Breast epithelium (tissue), 4 donors: Measurements from ENCODE around the gene SLC17A7. TPM values are rescaled to one million over a fixed set of nuclear protein-coding genes. Genes with fewer than 3 reads are reported as not detected.

ENCODE experiments used
- DNase-seq, 2 donors: peaks; one replicate each; pipeline ENCODE4 v3.0.0-alpha.2; 2019; ENCODE audit warnings: low spot score in 2 of 2
- H3K27ac ChIP-seq, 2 donors: fragments of 200-600 bp; sonication (generic) in 1 of 2; one replicate each; pipeline ENCODE4 v1.5.1; 2016 to 2019; ENCODE audit warnings: mild to moderate bottlenecking in 1 of 2
- H3K27me3 ChIP-seq, 2 donors: fragments of 200-600 bp; sonication (generic) in 1 of 2; one replicate each; pipeline versions ENCODE4 v1.5.1 to v1.6.0; 2017 to 2019; ENCODE audit warnings: control low read depth in 1 of 2, mild to moderate bottlenecking in 1 of 2
- H3K36me3 ChIP-seq: fragments of 200-600 bp; one replicate; pipeline ENCODE4 v1.5.1; 2019
- H3K4me1 ChIP-seq, 2 donors: fragments of 200-600 bp; sonication (generic); one replicate each; pipeline ENCODE4 v1.5.1; 2016 to 2019; ENCODE audit warnings: control low read depth in 1 of 2
- H3K4me3 ChIP-seq, 3 donors: fragments of 200-600 bp; sonication (generic); 1 replicate in 2 of 3; 2 replicates in 1 of 3; pipeline ENCODE4 v1.5.1; 2016 to 2019; ENCODE audit warnings: mild to moderate bottlenecking in 3 of 3, moderate library complexity in 2 of 3
- H3K9me3 ChIP-seq, 2 donors: fragments of 200-600 bp; sonication (generic) in 1 of 2; one replicate each; pipeline ENCODE4 v1.5.1; 2016 to 2019; ENCODE audit warnings: control low read depth in 1 of 2
- POLR2A ChIP-seq: fragments of 450-650 bp; IDR thresholded peaks from one replicate; pipeline ENCODE4 v1.6.1; 2016; ENCODE audit warnings: antibody characterized with exemption, mild to moderate bottlenecking, moderate library complexity
- POLR2AphosphoS5 ChIP-seq, 3 donors: sonication (generic); formaldehyde crosslinking; IDR thresholded peaks; one replicate each; pipeline ENCODE4 v1.6.1; 2017; ENCODE audit warnings: antibody characterized with exemption in 3 of 3
- intact Hi-C: fragments of 100-400 bp; cut with DNase I; formaldehyde crosslinking; loops from one replicate; pipeline ENCODE4 v1.15.1; 2023; ENCODE audit warnings: low total_unique reads
- total RNA-seq, 3 donors: library from RNA; depleted of rRNA; stranded (reverse); fragments of >200 nt; gene quantifications; one replicate each; pipeline ENCODE4 v1.1.0, GENCODE V29; 2016
- TF ChIP-seq, protein P1 (sequence below), 3 donors: fragments of 450-650 bp; IDR thresholded peaks; one replicate each; pipeline ENCODE4 v1.5.1; 2016 to 2017; ENCODE audit warnings: antibody characterized with exemption in 3 of 3, mild to moderate bottlenecking in 3 of 3, moderate library complexity in 3 of 3

The SLC17A7 gene
- total RNA-seq, 3 donors from 2014 or later, result 0.44 to 4.3 (median 0.98) TPM

DNA sequence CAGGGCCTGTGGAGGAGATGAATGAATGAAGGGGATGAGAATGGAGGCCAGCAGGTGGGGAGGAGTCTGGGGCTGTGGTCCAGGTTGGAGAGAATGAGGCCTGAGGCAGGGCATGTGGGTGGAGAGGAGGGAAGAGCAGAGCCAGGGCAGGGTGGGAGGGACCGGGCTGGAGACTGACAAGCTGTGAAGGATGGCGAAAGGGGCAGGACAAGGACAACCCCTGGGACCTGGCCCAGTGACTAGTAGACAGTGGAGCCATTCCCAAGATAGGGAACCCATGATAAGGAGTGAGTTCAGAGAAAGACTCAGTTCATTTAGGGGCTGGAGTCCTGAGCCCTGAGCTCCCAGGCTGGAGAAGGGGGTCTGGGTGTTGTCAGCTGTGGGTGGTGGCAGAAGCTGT is 21.1 kb downstream of the SLC17A7 start:
- no peaks in the 10 kb centered on the region for H3K9me3 ChIP-seq
- TF ChIP-seq POLR2AphosphoS5 (IDR thresholded peaks at IDR 0.05), result no peak
- TF ChIP-seq, protein P1, sequence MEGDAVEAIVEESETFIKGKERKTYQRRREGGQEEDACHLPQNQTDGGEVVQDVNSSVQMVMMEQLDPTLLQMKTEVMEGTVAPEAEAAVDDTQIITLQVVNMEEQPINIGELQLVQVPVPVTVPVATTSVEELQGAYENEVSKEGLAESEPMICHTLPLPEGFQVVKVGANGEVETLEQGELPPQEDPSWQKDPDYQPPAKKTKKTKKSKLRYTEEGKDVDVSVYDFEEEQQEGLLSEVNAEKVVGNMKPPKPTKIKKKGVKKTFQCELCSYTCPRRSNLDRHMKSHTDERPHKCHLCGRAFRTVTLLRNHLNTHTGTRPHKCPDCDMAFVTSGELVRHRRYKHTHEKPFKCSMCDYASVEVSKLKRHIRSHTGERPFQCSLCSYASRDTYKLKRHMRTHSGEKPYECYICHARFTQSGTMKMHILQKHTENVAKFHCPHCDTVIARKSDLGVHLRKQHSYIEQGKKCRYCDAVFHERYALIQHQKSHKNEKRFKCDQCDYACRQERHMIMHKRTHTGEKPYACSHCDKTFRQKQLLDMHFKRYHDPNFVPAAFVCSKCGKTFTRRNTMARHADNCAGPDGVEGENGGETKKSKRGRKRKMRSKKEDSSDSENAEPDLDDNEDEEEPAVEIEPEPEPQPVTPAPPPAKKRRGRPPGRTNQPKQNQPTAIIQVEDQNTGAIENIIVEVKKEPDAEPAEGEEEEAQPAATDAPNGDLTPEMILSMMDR (IDR thresholded peaks at IDR 0.05), result no peak
- TF ChIP-seq POLR2A, result no peak
- H3K4me3 ChIP-seq, result no peak overlapping the region
- H3K4me1 ChIP-seq, result peaks cover 0 to 8% of the 10 kb centered on the region in 2 donors
- peaks cover 9 to 56% of the 10 kb centered on the region in 2 donors for H3K27me3 ChIP-seq
- no peak overlapping the region for H3K27ac ChIP-seq
- no peak for DNase-seq
- intact Hi-C loops, result no loop called here
- H3K36me3 ChIP-seq, result no peaks in the 10 kb centered on the region

DNA sequence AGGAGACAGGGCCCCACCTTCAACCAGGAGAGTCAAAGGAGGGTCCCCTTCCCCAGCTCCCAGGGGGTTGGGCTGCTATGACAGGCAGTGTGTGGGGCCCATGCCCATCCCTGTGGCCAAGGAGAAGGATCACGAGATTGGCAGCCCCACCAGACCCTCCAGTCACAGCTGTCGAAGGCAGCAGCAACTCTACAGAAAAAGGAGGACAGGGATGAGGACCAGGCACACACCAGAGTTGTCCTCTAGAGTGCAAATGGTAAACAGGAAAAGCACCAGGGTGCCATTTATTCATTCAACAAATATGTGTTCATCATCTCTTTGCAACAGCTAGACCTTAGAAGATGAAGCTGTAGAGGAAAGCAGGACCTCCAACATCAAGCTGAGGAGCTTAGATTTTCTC is 22.2 kb downstream of the SLC17A7 start:
- Histone ChIP-seq H3K36me3 (no peaks in the 10 kb centered on the region), H3K27me3 (peaks cover 9 to 46% of the 10 kb centered on the region in 2 donors), H3K4me3 (no peak overlapping the region), H3K27ac (no peak overlapping the region), H3K9me3 (no peaks in the 10 kb centered on the region), H3K4me1 (peaks cover 0 to 8% of the 10 kb centered on the region in 2 donors)
- DNase-seq, result no peak
- intact Hi-C loops, result no loop called here
- TF ChIP-seq, protein P1 (IDR thresholded peaks at IDR 0.05), result no peak
- TF ChIP-seq POLR2AphosphoS5 (IDR thresholded peaks at IDR 0.05), result no peak
- TF ChIP-seq POLR2A, result no peak

DNA sequence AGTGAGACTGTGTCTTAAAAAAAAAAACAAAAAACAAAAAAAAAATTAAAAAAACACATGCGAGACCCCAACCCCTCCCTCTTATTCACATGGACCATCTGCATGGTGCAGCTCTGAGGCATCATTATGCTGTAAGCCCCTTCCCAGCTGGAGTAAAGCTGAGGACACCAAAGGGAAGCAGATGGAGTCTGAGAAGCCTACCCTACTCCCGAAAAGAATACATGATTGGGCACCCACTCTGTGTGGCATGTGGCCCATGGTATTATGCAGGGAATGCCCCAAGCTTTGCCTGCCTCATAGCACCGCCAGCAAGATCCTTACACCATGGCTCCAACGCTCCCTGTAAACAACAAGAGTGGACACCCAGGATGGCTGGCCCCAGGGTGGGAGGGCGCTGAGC is 22.8 kb downstream of the SLC17A7 start:
- H3K9me3 ChIP-seq, result no peaks in the 10 kb centered on the region
- H3K27ac ChIP-seq, result no peak overlapping the region
- H3K4me3 ChIP-seq, result no peak overlapping the region
- peaks cover 9 to 39% of the 10 kb centered on the region in 2 donors for H3K27me3 ChIP-seq
- intact Hi-C loops, result no loop called here
- DNase-seq, result no peak
- no peak for TF ChIP-seq POLR2A
- TF ChIP-seq, protein P1 (IDR thresholded peaks at IDR 0.05), result no peak
- no peak for TF ChIP-seq POLR2AphosphoS5 (IDR thresholded peaks at IDR 0.05)
- H3K36me3 ChIP-seq, result no peaks in the 10 kb centered on the region
- peaks cover 0 to 8% of the 10 kb centered on the region in 2 donors for H3K4me1 ChIP-seq

DNA sequence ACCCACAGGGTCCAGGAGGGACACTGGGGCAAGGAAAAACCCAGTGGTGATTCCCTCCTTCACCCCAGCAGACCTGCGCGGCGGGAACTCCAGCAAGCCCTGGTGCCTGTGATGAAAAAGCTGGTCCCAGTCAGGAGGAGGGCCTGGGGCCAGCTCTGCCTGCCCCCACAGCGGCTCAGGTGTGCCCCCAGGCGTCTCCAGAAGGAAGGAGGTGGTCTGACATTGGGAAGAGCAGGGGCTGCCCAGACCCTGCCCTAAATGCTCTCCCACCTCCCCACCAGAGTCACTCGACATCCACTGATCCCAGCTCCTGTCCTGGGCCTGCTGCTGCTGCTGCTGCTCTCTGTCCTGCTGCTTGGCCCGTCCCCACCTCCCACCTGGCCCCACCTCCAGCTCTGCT is 24.2 kb downstream of the SLC17A7 start:
- Histone ChIP-seq H3K4me1 (no peaks in the 10 kb centered on the region), H3K27ac (no peak overlapping the region), H3K4me3 (no peak overlapping the region), H3K9me3 (no peaks in the 10 kb centered on the region), H3K27me3 (peaks cover under 1 to 25% of the 10 kb centered on the region in 2 donors), H3K36me3 (no peaks in the 10 kb centered on the region)
- DNase-seq, result no peak
- TF ChIP-seq POLR2A, result no peak
- TF ChIP-seq POLR2AphosphoS5 (IDR thresholded peaks at IDR 0.05), result no peak
- TF ChIP-seq, protein P1 (IDR thresholded peaks at IDR 0.05), result no peak
- intact Hi-C loops, result no loop called here

DNA sequence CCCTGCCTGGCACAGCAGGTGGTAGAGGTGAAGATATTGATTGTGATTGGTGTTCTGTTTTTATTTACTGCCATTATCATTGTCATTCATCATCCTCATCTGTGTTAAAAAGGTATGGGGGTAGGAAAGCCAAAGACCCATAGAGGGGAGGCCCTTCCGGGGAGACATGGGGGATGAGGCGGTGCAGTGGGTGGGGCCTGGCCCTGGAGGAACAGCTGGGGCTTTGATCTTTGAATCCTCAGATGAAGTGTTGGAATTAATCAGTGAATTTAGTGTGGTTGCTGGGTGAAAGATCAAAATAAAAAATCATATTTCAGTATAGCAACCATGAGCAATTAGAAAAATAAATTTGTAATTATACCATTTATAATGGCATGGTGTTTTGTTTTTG is 25.5 kb downstream of the SLC17A7 start:
- no peaks in the 10 kb centered on the region for H3K36me3 ChIP-seq
- TF ChIP-seq, protein P1 (IDR thresholded peaks at IDR 0.05), result no peak
- TF ChIP-seq POLR2AphosphoS5 (IDR thresholded peaks at IDR 0.05), result no peak
- TF ChIP-seq POLR2A, result no peak
- intact Hi-C loops, result no loop called here
- no peak overlapping the region for H3K4me3 ChIP-seq
- H3K4me1 ChIP-seq, result no peaks in the 10 kb centered on the region
- DNase-seq, result no peak
- no peaks in the 10 kb centered on the region for H3K9me3 ChIP-seq
- H3K27me3 ChIP-seq, result peaks cover 0 to 14% of the 10 kb centered on the region in 2 donors
- H3K27ac ChIP-seq, result no peak overlapping the region
